Measurements from ENCODE around the gene EFNA5.

Gene EFNA5

GRCh38 chr5:107388141-107388861, 282.4 kb downstream of the EFNA5 start:
- TF ChIP-seq, protein P1, sequence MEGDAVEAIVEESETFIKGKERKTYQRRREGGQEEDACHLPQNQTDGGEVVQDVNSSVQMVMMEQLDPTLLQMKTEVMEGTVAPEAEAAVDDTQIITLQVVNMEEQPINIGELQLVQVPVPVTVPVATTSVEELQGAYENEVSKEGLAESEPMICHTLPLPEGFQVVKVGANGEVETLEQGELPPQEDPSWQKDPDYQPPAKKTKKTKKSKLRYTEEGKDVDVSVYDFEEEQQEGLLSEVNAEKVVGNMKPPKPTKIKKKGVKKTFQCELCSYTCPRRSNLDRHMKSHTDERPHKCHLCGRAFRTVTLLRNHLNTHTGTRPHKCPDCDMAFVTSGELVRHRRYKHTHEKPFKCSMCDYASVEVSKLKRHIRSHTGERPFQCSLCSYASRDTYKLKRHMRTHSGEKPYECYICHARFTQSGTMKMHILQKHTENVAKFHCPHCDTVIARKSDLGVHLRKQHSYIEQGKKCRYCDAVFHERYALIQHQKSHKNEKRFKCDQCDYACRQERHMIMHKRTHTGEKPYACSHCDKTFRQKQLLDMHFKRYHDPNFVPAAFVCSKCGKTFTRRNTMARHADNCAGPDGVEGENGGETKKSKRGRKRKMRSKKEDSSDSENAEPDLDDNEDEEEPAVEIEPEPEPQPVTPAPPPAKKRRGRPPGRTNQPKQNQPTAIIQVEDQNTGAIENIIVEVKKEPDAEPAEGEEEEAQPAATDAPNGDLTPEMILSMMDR (IDR thresholded peaks at IDR 0.05; ENCODE audit: extremely low read depth, insufficient read depth, missing control alignments) = no peak
- DNase-seq (ENCODE audit: low spot score) = peak; percentile 28
- in situ Hi-C loops (cut with MboI; ENCODE audit: low pct_unique_long_range_greater_than_20kb, low sequenced_read_pairs, unreplicated experiment) = no loop called here

DNA sequence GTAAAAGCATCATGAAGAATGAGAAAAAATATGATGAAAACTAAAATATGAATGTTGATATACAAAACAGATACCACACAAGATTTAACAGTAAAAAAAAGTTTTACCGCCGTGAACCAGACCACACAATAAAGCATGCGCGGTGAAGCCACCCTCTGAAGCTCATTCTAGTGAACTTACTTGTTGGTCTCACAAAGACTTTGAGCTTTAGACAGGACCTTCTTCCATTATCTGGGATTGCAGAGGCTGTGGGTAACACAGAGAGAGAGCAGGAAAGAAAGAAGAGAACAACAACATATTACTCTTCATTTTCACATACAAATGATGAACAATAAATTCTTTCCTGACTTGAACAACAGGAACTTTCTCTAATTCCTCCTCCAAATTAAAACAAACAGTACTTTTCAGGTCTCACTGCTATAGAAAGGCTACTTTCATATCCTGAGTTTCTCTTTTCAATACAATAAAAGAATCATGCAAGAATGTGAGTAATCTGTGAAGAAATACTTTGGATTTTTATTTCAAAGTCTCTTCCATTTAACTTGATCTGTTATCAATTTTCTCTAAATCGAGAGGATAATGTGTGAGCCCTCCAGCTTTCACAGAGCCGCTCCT, 283.1 kb downstream of the EFNA5 start:
- in situ Hi-C loops (cut with MboI; ENCODE audit: low pct_unique_long_range_greater_than_20kb, low sequenced_read_pairs, unreplicated experiment) = no loop called here
- no peak for DNase-seq (ENCODE audit: low spot score)
- TF ChIP-seq, protein P1 (IDR thresholded peaks at IDR 0.05; ENCODE audit: extremely low read depth, insufficient read depth, missing control alignments) = no peak

- in situ Hi-C loops (cut with MboI; ENCODE audit: low pct_unique_long_range_greater_than_20kb, low sequenced_read_pairs, unreplicated experiment) = no loop called here
- no peak for DNase-seq (ENCODE audit: low spot score)
- TF ChIP-seq, protein P1 (IDR thresholded peaks at IDR 0.05; ENCODE audit: extremely low read depth, insufficient read depth, missing control alignments) = no peak
Measured at GRCh38 chr5:107385708-107386107, 285.0 kb downstream of the EFNA5 start.

DNA sequence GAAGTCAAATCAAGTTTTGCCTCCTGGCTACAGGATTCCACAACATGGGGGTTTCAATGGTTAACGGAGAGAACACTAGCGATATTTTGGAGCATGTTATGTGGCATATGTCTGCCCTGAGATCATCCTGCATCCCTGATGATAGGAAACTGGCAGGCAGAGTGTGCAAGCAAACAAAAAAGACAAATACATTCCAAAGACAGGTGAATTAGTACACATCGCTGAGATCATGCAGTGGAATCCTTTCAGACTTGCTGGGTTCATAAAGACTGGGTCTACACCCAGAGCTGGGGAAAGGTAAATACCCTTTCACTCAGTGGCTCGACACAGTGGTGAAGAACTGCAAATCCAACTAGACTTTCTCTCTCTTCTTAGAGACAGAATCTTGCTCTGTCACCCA, 286.5 kb downstream of the EFNA5 start:
- in situ Hi-C loops (cut with MboI; ENCODE audit: low pct_unique_long_range_greater_than_20kb, low sequenced_read_pairs, unreplicated experiment) = no loop called here
- no peak for DNase-seq (ENCODE audit: low spot score)
- TF ChIP-seq, protein P1 (IDR thresholded peaks at IDR 0.05; ENCODE audit: extremely low read depth, insufficient read depth, missing control alignments) = no peak

GRCh38 chr5:107383414-107383813, 287.3 kb downstream of the EFNA5 start:
- no peak for DNase-seq (ENCODE audit: low spot score)
- in situ Hi-C loops (cut with MboI; ENCODE audit: low pct_unique_long_range_greater_than_20kb, low sequenced_read_pairs, unreplicated experiment) = no loop called here
- TF ChIP-seq, protein P1 (IDR thresholded peaks at IDR 0.05; ENCODE audit: extremely low read depth, insufficient read depth, missing control alignments) = no peak

DNA sequence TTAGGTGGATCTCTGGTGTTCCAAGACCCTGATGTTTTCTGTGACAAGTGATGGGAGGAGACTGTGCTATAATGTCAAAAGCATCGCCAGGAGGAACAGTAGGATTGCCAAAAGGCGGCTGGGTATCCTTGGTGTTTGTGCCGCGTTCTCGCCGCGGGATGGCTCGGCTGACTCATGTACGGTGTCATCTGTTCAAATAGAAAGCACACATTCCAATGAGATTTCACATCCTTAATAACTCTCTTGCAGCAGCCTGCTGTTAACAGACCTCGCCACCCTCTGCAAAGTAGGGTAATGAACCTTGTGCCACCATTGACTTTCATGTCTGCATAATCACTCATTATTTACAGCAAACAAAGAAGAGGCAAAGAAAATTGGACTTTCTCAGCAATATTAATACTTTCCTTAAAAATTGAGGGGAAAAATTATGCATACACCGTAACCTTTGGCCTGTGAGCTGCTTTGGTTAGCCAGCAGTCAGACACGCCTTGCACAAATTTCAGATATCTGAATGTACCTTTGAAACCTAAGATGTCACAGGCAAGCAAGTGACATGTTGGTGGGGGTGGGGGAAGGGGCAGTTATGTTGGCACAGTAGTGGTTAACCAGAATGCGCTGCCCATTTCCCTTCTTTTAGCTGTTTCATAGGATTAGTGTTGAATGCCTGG, 289.4 kb downstream of the EFNA5 start:
- in situ Hi-C loops (cut with MboI; ENCODE audit: low pct_unique_long_range_greater_than_20kb, low sequenced_read_pairs, unreplicated experiment) = no loop called here
- DNase-seq (ENCODE audit: low spot score) = no peak

More for the DNA sequence above, 289.4 kb downstream of the EFNA5 start:
- TF ChIP-seq, protein P1 (IDR thresholded peaks at IDR 0.05; ENCODE audit: extremely low read depth, insufficient read depth, missing control alignments) = no peak
